Measurements from ENCODE around the gene EN2. TPM values are rescaled to one million over a fixed set of nuclear protein-coding genes. Genes with fewer than 3 reads are reported as not detected.

The EN2 gene
- total RNA-seq, 2 experiments from 2014 or later = not detected

- intact Hi-C loops (cut with DNase I, micrococcal nuclease) = loop anchor here in 1 of 2 experiments (10.0 kb wide), 1 partner anchor 132 kb away; no protein-coding TSS in a partner anchor
- TF ChIP-seq CTCF (IDR thresholded peaks at IDR 0.05) = no peak
- Histone ChIP-seq H3K27ac (ENCODE audit: low read depth in 1 of 2, low read length in 2 of 2) (no peak overlapping the region), H3K36me3 (ENCODE audit: insufficient read depth, low read length) (no peaks in the 10 kb centered on the region), H3K9me3 (ENCODE audit: control insufficient read depth in 1 of 2, insufficient read depth in 1 of 2, low read length in 2 of 2) (peaks cover 0 to 11% of the 10 kb centered on the region in 2 experiments), H3K4me1 (ENCODE audit: insufficient read depth, low read length) (peaks cover 14% of the 10 kb centered on the region), H3K4me3 (ENCODE audit: low read length) (no peak overlapping the region), H3K27me3 (ENCODE audit: control insufficient read depth in 1 of 2, insufficient read depth in 2 of 2, low read length in 2 of 2) (peaks cover 63 to 92% of the 10 kb centered on the region in 2 experiments)
- DNase-seq = no peak
- Mint-ChIP-seq H3K4me1 (ENCODE audit: low read depth) (peaks cover 31% of the 10 kb centered on the region), H3K27me3 (peaks cover 97% of the 10 kb centered on the region), H3K36me3 (ENCODE audit: low read depth) (no peaks in the 10 kb centered on the region), H3K9me3 (peaks cover 3% of the 10 kb centered on the region), H3K27ac (no peak overlapping the region), H3K4me3 (no peak overlapping the region)
- ATAC-seq (ENCODE audit: poor library complexity) = no peak
- CTCF ChIA-PET = no interaction called here
- POLR2A ChIA-PET = no interaction called here
Measured at GRCh38 chr7:155506854-155507337, 49.0 kb downstream of the EN2 start.

- no peak overlapping the region for H3K4me3 Mint-ChIP-seq
- Histone ChIP-seq H3K4me1 (ENCODE audit: insufficient read depth, low read length) (peaks cover 14% of the 10 kb centered on the region), H3K27me3 (ENCODE audit: control insufficient read depth in 1 of 2, insufficient read depth in 2 of 2, low read length in 2 of 2) (peaks cover 67 to 91% of the 10 kb centered on the region in 2 experiments)
Measured at GRCh38 chr7:155507576-155507975, 49.6 kb downstream of the EN2 start.

GRCh38 chr7:155508376-155509358 is 50.7 kb downstream of the EN2 start:
- no peaks in the 10 kb centered on the region for H3K36me3 Mint-ChIP-seq (ENCODE audit: low read depth)
- ChIA-PET POLR2A (no interaction called here), CTCF (no interaction called here)
- Histone ChIP-seq H3K4me1 (ENCODE audit: insufficient read depth, low read length) (peaks cover 14% of the 10 kb centered on the region), H3K9me3 (ENCODE audit: control insufficient read depth in 1 of 2, insufficient read depth in 1 of 2, low read length in 2 of 2) (peaks cover 0 to 11% of the 10 kb centered on the region in 2 experiments), H3K27ac (ENCODE audit: low read depth in 1 of 2, low read length in 2 of 2) (no peak overlapping the region), H3K4me3 (ENCODE audit: low read length) (no peak overlapping the region), H3K36me3 (ENCODE audit: insufficient read depth, low read length) (no peaks in the 10 kb centered on the region), H3K27me3 (ENCODE audit: control insufficient read depth in 1 of 2, insufficient read depth in 2 of 2, low read length in 2 of 2) (peaks cover 60 to 96% of the 10 kb centered on the region in 2 experiments)
- intact Hi-C loops (cut with DNase I, micrococcal nuclease) = loop anchor here in 1 of 2 experiments (10.0 kb wide), 1 partner anchor 134 kb away; no protein-coding TSS in a partner anchor
- no peak overlapping the region for H3K4me3 Mint-ChIP-seq
- no peak for TF ChIP-seq CTCF (IDR thresholded peaks at IDR 0.05)
- H3K27ac Mint-ChIP-seq = no peak overlapping the region
- no peak for DNase-seq
- ATAC-seq (ENCODE audit: poor library complexity) = no peak
- H3K9me3 Mint-ChIP-seq = peaks cover 3% of the 10 kb centered on the region
- peaks cover 31% of the 10 kb centered on the region for H3K4me1 Mint-ChIP-seq (ENCODE audit: low read depth)
- peaks cover 97% of the 10 kb centered on the region for H3K27me3 Mint-ChIP-seq

More at GRCh38 chr7:155507576-155507975, 49.6 kb downstream of the EN2 start:
- no peak for ATAC-seq (ENCODE audit: poor library complexity)
- ChIA-PET POLR2A (no interaction called here), CTCF (no interaction called here)
- intact Hi-C loops (cut with DNase I, micrococcal nuclease) = loop anchor here in 1 of 2 experiments (10.0 kb wide), 1 partner anchor 133 kb away; no protein-coding TSS in a partner anchor
- Histone ChIP-seq H3K9me3 (ENCODE audit: control insufficient read depth in 1 of 2, insufficient read depth in 1 of 2, low read length in 2 of 2) (peaks cover 0 to 11% of the 10 kb centered on the region in 2 experiments), H3K36me3 (ENCODE audit: insufficient read depth, low read length) (no peaks in the 10 kb centered on the region), H3K4me3 (ENCODE audit: low read length) (no peak overlapping the region), H3K27ac (ENCODE audit: low read depth in 1 of 2, low read length in 2 of 2) (no peak overlapping the region)
- TF ChIP-seq CTCF (IDR thresholded peaks at IDR 0.05) = no peak
- Mint-ChIP-seq H3K9me3 (peaks cover 3% of the 10 kb centered on the region), H3K27me3 (peaks cover 97% of the 10 kb centered on the region), H3K36me3 (ENCODE audit: low read depth) (no peaks in the 10 kb centered on the region), H3K27ac (no peak overlapping the region), H3K4me1 (ENCODE audit: low read depth) (peaks cover 31% of the 10 kb centered on the region)
- DNase-seq = no peak

Measured in CD4-positive, alpha-beta T cell (primary cell).